Measurements from ENCODE around the gene SALL1.

Gene SALL1

DNA sequence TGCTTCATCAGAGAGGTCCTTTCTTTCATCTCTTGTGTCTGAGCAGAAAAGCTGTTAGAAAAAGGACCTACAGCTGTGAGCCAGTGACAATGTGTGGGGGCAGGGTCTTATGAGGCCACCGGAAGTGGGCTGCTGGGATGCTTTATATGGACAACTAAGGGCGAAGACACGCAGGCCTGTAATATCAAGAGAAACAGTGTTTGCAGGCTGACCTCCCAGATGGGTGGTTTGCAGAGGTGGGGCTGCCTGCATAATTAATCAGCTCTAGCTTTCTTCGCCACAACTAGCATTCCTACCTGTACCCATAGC is 30.4 kb upstream of the SALL1 start:
- Histone ChIP-seq H3K27ac (ENCODE audit: low read depth, low read length) (peak overlapping the region; percentile 7), H3K79me1 (ENCODE audit: low read length) (no peaks in the 10 kb centered on the region), H2BK120ac (ENCODE audit: low read depth, low read length) (no peak overlapping the region), H3K18ac (ENCODE audit: low read length) (no peak overlapping the region), H2BK5ac (ENCODE audit: low read length) (peak overlapping the region; percentile 3), H2BK15ac (replicated peaks; ENCODE audit: low read depth) (no peak overlapping the region), H3K27me3 (ENCODE audit: insufficient read depth, low read length, poor library complexity) (no peaks in the 10 kb centered on the region), H3K56ac (ENCODE audit: low read length) (peak overlapping the region; percentile 6), H3K79me2 (ENCODE audit: control insufficient read depth, insufficient read depth, low read length) (no peaks in the 10 kb centered on the region), H2AK5ac (ENCODE audit: low read length) (no peak overlapping the region), H3K36me3 (ENCODE audit: control insufficient read depth, insufficient read depth, low read length) (no peaks in the 10 kb centered on the region), H3K4me3 (ENCODE audit: low read length) (no peak overlapping the region), H4K8ac (ENCODE audit: low read depth, low read length) (no peak overlapping the region), H3K9ac (ENCODE audit: low read length) (no peak overlapping the region), H4K5ac (ENCODE audit: low read length) (no peak overlapping the region), H3K4ac (ENCODE audit: low read depth, low read length) (no peak overlapping the region), H3K23ac (ENCODE audit: low read length) (no peak overlapping the region), H3K4me2 (ENCODE audit: low read length) (no peak overlapping the region), H3K4me1 (ENCODE audit: control insufficient read depth, low read depth, low read length) (peaks cover 20% of the 10 kb centered on the region)
- peak; percentile 83 for DNase-seq
- no CpG with 5 or more reads among the region's 4 CpGs for WGBS (ENCODE audit: extremely low coverage, insufficient coverage, low lambda C conversion rate)

DNA sequence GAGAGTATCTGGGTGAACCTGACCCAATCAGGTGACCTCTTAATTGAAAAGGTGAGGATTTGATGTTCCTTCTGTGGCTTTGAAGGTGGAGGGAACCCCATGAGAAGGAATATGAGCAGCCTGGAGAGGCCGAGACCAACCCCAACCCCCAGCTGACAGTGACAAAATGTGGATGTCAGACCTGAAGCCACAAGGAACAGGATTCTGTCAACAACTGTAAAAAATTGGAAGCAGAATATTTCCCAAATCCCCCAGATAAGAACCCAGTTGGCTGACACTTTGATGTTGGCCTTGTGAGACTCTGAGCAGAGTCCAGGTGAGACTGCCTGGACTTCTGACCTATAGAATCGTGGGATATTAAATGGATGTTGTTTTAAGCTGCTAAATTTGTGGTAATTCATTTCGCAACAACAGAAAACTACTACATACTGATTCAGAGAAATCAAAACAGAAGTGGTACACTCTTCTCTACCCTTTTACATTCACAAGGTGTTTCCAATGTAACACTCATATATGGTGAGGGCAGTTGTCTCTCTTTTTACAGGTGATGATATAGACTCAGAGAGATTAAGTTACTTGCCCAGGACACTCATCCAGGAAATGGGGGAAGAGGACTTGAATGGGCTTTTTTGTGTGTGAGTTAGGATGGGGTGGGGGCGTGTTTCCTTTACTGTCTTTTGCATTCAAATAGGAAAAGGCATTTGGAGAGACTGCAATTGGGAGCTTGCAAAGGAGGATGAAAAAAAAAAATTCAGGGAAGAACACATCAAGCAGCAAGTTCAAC is 29.8 kb upstream of the SALL1 start:
- Histone ChIP-seq H3K4ac (ENCODE audit: low read depth, low read length) (no peak overlapping the region), H2BK5ac (ENCODE audit: low read length) (no peak overlapping the region), H2AK5ac (ENCODE audit: low read length) (no peak overlapping the region), H2BK15ac (replicated peaks; ENCODE audit: low read depth) (peak overlapping the region; percentile 14), H3K36me3 (ENCODE audit: control insufficient read depth, insufficient read depth, low read length) (no peaks in the 10 kb centered on the region), H2BK120ac (ENCODE audit: low read depth, low read length) (peak overlapping the region; percentile 32), H3K4me2 (ENCODE audit: low read length) (no peak overlapping the region), H3K23ac (ENCODE audit: low read length) (no peak overlapping the region), H3K18ac (ENCODE audit: low read length) (peak overlapping the region; percentile 91), H4K5ac (ENCODE audit: low read length) (peak overlapping the region; percentile 16), H3K79me2 (ENCODE audit: control insufficient read depth, insufficient read depth, low read length) (no peaks in the 10 kb centered on the region), H3K4me1 (ENCODE audit: control insufficient read depth, low read depth, low read length) (peaks cover 20% of the 10 kb centered on the region), H4K8ac (ENCODE audit: low read depth, low read length) (no peak overlapping the region), H3K27me3 (ENCODE audit: insufficient read depth, low read length, poor library complexity) (no peaks in the 10 kb centered on the region), H3K9ac (ENCODE audit: low read length) (no peak overlapping the region), H3K27ac (ENCODE audit: low read depth, low read length) (peak overlapping the region; percentile 30), H3K56ac (ENCODE audit: low read length) (peak overlapping the region; percentile 53), H3K79me1 (ENCODE audit: low read length) (no peaks in the 10 kb centered on the region), H3K4me3 (ENCODE audit: low read length) (no peak overlapping the region)
- DNase-seq: no peak
- no CpG with 5 or more reads among the region's 4 CpGs for WGBS (ENCODE audit: extremely low coverage, insufficient coverage, low lambda C conversion rate)

DNA sequence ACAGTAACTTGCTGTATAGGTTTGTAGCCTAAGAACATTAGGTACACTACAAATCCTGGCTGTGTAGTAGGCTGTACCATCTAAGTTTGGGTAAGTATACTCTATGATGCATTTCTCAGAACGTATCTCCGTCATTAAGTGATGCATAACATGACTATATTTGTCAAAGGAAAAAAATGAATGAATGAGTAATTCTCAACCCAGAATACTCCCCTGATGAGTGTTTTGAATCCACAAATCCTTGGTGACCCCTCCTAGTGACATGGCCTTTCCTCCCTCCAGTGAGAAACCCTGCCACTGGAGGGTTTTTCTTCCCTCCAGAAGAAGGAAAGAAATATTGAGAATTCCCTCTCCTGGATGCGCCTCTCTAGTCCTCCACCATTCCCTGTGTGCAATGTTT is 24.0 kb upstream of the SALL1 start:
- Histone ChIP-seq H3K79me2 (ENCODE audit: control insufficient read depth, insufficient read depth, low read length) (no peaks in the 10 kb centered on the region), H4K5ac (ENCODE audit: low read length) (no peak overlapping the region), H3K36me3 (ENCODE audit: control insufficient read depth, insufficient read depth, low read length) (no peaks in the 10 kb centered on the region), H2AK5ac (ENCODE audit: low read length) (no peak overlapping the region), H3K27me3 (ENCODE audit: insufficient read depth, low read length, poor library complexity) (no peaks in the 10 kb centered on the region), H3K27ac (ENCODE audit: low read depth, low read length) (no peak overlapping the region), H2BK5ac (ENCODE audit: low read length) (no peak overlapping the region), H3K79me1 (ENCODE audit: low read length) (no peaks in the 10 kb centered on the region), H3K9ac (ENCODE audit: low read length) (no peak overlapping the region), H2BK15ac (replicated peaks; ENCODE audit: low read depth) (no peak overlapping the region), H3K18ac (ENCODE audit: low read length) (no peak overlapping the region), H3K23ac (ENCODE audit: low read length) (no peak overlapping the region), H3K4me1 (ENCODE audit: control insufficient read depth, low read depth, low read length) (peaks cover 5% of the 10 kb centered on the region), H3K56ac (ENCODE audit: low read length) (no peak overlapping the region), H3K4me3 (ENCODE audit: low read length) (no peak overlapping the region), H3K4ac (ENCODE audit: low read depth, low read length) (no peak overlapping the region), H4K8ac (ENCODE audit: low read depth, low read length) (no peak overlapping the region), H3K4me2 (ENCODE audit: low read length) (no peak overlapping the region), H2BK120ac (ENCODE audit: low read depth, low read length) (no peak overlapping the region)
- no peak for DNase-seq
- WGBS (ENCODE audit: extremely low coverage, insufficient coverage, low lambda C conversion rate): no CpG with 5 or more reads among the region's 3 CpGs

DNA sequence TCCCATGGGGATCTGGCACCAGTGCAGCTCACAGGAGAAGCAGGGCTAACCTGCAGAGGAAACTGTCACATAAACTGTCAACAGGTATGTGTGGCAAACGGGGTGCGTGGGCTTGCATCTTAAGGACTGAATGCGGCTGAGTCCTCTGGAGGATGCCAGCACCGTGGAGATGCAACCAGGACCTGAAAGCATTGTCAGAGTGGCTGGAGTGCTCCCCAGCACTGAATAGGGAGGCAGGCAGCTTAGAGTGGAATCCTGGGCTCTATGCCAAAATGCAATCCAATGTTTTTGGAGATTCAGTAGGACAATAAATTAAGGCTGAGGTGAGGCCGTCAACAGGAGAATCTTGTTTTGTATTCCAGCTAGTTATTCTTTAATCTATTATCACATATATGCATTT is 21.3 kb upstream of the SALL1 start:
- Histone ChIP-seq H3K4me3 (ENCODE audit: low read length) (no peak overlapping the region), H3K79me2 (ENCODE audit: control insufficient read depth, insufficient read depth, low read length) (no peaks in the 10 kb centered on the region), H4K8ac (ENCODE audit: low read depth, low read length) (no peak overlapping the region), H3K23ac (ENCODE audit: low read length) (no peak overlapping the region), H3K36me3 (ENCODE audit: control insufficient read depth, insufficient read depth, low read length) (no peaks in the 10 kb centered on the region), H4K5ac (ENCODE audit: low read length) (no peak overlapping the region), H2AK5ac (ENCODE audit: low read length) (no peak overlapping the region), H2BK5ac (ENCODE audit: low read length) (no peak overlapping the region), H2BK120ac (ENCODE audit: low read depth, low read length) (no peak overlapping the region), H3K27ac (ENCODE audit: low read depth, low read length) (no peak overlapping the region), H3K79me1 (ENCODE audit: low read length) (no peaks in the 10 kb centered on the region), H3K9ac (ENCODE audit: low read length) (no peak overlapping the region), H2BK15ac (replicated peaks; ENCODE audit: low read depth) (no peak overlapping the region), H3K4me1 (ENCODE audit: control insufficient read depth, low read depth, low read length) (no peaks in the 10 kb centered on the region), H3K4ac (ENCODE audit: low read depth, low read length) (no peak overlapping the region), H3K56ac (ENCODE audit: low read length) (no peak overlapping the region), H3K18ac (ENCODE audit: low read length) (no peak overlapping the region), H3K4me2 (ENCODE audit: low read length) (no peak overlapping the region), H3K27me3 (ENCODE audit: insufficient read depth, low read length, poor library complexity) (no peaks in the 10 kb centered on the region)
- no CpG with 5 or more reads among the region's 5 CpGs for WGBS (ENCODE audit: extremely low coverage, insufficient coverage, low lambda C conversion rate)
- no peak for DNase-seq

DNA sequence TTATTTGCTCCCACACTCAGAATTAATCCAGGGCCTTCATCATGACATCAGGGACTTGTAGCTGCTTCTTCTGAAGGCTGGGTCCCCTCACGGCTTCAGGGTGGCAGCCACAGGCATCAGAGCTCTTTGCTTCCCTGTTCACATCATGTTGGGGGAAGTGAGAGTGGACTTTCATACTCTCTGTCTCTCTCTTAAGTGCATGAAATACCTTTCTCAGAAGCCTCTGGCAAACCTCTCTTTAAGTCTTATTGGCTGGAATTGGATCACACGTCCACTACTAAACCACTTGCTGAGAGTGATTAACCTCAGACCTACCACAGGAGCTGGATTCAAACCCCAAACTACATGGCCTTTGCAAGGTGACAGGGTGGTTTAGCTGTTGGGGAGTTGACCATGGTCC is 17.7 kb upstream of the SALL1 start:
- Histone ChIP-seq H3K18ac (ENCODE audit: low read length) (no peak overlapping the region), H3K36me3 (ENCODE audit: control insufficient read depth, insufficient read depth, low read length) (no peaks in the 10 kb centered on the region), H2BK120ac (ENCODE audit: low read depth, low read length) (no peak overlapping the region), H3K9ac (ENCODE audit: low read length) (no peak overlapping the region), H2BK5ac (ENCODE audit: low read length) (no peak overlapping the region), H3K79me1 (ENCODE audit: low read length) (no peaks in the 10 kb centered on the region), H4K5ac (ENCODE audit: low read length) (no peak overlapping the region), H3K4me2 (ENCODE audit: low read length) (no peak overlapping the region), H3K4ac (ENCODE audit: low read depth, low read length) (no peak overlapping the region), H3K4me1 (ENCODE audit: control insufficient read depth, low read depth, low read length) (no peaks in the 10 kb centered on the region), H3K27me3 (ENCODE audit: insufficient read depth, low read length, poor library complexity) (no peaks in the 10 kb centered on the region), H3K23ac (ENCODE audit: low read length) (no peak overlapping the region), H2AK5ac (ENCODE audit: low read length) (no peak overlapping the region), H2BK15ac (replicated peaks; ENCODE audit: low read depth) (no peak overlapping the region), H4K8ac (ENCODE audit: low read depth, low read length) (no peak overlapping the region), H3K4me3 (ENCODE audit: low read length) (no peak overlapping the region), H3K56ac (ENCODE audit: low read length) (no peak overlapping the region), H3K27ac (ENCODE audit: low read depth, low read length) (no peak overlapping the region), H3K79me2 (ENCODE audit: control insufficient read depth, insufficient read depth, low read length) (no peaks in the 10 kb centered on the region)
- WGBS (ENCODE audit: extremely low coverage, insufficient coverage, low lambda C conversion rate): no CpG with 5 or more reads among the region's 2 CpGs
- DNase-seq: no peak

Measured in mesendoderm (in vitro differentiated cells).